GM08714 (cell line): Measurements from ENCODE around the gene PLCH1.

Experiments used
- H3K4me3 ChIP-seq: fragments of 200-500 bp; sonication (Bioruptor generic); 2 replicates; pipeline ENCODE4 v1.5.1; 2014; ENCODE audit warnings: mild to moderate bottlenecking, low read length, inconsistent platforms
- ZNF274 ChIP-seq: IDR thresholded peaks from 2 replicates; pipeline ENCODE4 v1.6.1; 2012; ENCODE audit warnings: mild to moderate bottlenecking, low read depth, low read length

The PLCH1 gene

DNA sequence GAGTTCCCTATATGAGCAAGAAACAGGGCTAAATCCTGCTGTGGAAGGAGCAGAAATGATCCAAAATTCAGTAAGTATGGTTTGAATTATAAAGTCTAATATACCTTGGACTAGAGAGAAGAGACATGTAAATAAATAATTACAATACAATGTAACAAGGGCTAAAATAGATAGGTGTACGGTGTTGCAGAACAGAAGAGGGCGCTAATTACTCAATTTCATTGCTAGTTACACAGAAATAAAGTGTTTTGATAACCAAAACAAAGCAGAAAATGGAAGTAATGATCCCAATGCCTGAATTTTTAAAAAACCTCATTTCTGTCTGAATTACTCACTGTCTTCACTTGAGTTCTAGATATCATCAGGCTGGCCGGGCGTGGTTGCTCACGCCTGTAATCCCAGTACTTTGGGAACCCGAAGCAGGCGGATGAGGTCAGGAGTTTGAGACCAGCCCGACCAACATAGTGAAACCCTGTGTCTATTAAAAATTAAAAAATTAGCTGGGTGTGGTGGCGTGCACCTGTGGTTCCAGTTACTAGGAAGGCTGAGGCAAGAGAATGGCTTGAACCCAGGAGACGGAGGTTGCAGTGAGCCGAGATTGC is 8.3 kb upstream of the PLCH1 start:
- TF ChIP-seq ZNF274, result no peak
- no peak overlapping the region for H3K4me3 ChIP-seq

DNA sequence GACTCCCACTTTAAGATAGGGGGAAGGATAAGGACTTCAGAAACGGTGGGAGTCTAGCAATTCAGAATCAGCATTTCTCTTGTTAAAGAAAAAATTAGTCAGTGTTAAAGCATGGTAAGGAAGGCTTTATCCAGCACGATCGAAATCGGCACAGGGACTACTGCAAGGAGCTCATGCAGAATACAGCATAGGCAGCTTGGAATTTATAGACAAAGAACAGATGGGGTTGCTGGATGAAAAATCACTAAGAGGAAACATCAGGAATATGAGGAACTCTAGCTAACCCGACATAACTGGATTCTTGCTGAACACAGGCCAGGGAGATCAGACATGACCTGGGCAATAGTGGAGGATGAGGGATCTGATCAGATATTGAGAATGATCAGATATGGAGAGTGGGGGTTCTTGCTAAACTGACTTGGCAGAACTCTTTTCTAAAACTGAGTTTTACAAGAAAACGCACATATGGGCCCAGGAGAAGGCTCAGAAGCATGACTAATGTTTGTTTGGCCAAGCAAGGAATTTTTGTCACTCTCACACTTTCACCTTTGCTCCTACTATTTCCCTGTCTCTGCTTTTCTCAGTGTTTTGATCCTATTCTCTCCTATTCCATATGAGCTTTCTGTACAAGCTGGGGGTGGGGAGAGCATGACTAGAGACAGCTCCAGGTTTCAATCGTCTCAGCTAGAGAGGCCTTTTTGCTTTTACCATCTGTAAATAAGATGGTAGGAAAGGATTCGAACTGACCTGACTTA is 3.9 kb upstream of the PLCH1 start:
- no peak for TF ChIP-seq ZNF274
- H3K4me3 ChIP-seq, result no peak overlapping the region

DNA sequence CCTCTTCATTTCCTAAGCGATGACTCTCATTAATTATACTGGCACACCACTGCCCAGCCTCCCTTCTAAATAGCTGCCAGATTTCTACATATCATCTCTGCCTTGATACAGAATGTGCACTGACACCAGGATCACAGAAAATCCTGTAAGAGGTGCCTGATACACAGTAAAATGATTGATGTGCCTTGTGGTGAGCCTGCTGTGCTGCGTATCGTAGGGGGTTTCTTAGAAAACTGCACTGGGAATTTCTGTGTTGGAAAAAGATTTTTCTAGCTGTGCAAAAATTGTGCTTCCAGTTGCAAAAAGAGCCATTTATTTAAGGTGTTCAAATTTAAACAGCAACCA is 3.0 kb upstream of the PLCH1 start:
- H3K4me3 ChIP-seq, result no peak overlapping the region
- TF ChIP-seq ZNF274, result no peak

DNA sequence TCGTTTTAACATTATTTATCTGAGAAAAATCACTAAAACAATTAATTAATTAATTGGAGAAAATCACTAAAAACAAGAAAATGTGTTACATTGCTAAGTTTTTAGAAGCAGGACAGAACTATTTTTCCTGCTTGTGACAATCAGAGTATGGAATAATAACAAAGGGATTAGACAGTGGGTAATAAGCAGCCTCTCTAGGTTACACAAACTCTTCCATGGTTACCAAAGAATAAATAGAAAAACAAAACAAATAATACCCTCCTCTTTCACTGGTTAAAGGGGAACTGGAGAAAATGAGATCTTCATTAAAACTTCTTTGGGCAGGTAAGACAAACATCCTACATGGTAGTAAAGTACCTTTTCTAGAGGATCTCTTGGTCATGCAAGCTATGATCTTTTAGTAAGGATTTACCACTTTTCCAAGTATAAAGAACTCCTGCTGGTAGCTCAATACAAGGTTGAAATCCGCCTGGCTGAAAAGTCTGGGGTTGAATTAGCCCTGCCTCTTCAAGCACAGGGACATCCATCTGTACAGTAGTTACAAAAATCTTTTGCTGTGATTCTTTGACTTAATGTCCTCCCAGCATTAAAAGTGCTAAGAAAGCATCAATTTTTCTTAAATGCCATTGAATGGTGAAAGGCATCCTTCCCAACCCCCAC is 2.5 kb upstream of the PLCH1 start:
- no peak overlapping the region for H3K4me3 ChIP-seq
- no peak for TF ChIP-seq ZNF274

DNA sequence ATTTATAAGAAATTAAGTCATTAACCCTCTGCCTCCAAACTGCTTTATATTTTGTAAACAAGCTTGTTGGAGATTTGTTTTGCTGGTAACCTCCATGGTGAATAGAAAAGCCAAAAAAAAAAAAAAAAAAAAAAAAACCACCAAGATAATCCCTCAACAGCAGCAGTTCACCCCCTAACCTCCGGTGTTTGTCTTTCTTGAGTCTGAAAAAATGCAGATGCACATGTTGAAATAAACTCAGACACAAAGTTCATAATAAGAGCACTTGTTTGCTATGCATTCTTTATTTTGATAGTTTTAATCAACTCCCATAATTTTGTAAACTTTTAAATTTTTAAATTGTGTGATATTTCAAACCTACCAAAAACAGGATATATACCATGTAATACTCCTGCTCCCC is 1.8 kb upstream of the PLCH1 start:
- H3K4me3 ChIP-seq, result no peak overlapping the region
- TF ChIP-seq ZNF274, result no peak

DNA sequence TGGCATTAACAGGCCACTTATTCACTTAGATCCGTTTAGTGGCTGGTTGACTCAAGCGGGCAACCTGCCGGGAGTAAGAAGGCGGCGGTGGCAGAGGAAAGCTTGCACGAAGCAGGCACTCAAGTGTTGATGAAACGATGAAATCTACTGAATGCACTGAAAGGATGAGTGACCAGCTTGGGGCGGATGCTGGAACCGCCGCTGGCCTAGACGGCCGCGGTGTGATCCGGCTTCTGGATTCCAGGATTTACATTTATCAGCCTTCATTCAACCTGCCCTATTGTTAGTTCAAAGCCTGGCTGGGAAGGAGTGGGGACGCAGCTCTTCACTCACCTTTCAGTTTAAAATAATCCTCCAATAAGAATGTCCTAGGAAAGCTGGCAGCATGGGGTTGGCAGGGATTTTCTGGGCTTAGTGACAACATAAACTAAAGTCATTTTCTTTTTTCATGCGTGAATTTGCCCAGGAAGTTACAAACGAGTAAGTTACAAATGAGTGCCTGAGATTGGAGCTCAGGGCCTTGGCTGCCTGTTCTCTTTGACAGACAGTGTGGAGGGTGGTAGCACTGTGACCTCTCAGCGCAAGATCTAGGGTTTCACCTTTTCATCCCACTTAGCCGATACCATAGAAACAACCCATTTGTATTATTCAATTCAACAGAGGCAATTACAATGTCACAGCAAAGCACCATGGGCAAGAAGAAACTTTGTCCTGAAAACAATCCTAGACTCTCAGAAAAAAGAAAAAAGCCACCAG is 1.1 kb upstream of the PLCH1 start:
- no peak overlapping the region for H3K4me3 ChIP-seq
- TF ChIP-seq ZNF274, result no peak

DNA sequence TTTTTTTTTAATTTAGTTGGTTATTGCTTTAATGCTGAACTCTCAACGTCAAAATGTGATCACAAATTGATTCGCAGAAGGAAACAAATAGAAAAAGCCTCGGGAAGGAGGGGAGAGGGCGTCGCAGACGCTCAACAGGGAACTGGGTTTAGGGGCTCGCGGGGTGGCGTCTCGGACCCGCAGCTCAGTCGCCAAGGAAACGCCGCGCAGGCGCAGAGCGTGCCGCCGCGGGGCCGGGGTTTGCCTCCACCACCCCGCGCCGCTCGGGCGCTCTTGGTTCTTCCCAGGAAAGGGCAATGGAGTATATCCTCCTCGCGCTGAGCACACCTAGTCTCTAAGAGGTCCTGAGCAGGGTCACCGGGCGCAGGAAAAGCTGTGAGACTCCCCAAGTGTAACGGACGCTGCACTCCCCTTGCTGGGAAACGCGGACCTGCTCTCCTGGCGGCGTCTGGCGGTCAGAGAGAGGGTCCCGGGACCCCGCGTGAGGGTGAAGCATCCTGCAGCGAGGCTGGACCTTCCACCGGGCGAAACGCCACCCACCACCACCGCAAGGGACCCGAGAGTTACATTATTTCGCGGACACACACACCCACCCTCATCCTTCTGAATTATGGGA is 753 bp downstream of the PLCH1 start:
- H3K4me3 ChIP-seq, result peak overlapping the region; percentile 65
- no peak for TF ChIP-seq ZNF274

DNA sequence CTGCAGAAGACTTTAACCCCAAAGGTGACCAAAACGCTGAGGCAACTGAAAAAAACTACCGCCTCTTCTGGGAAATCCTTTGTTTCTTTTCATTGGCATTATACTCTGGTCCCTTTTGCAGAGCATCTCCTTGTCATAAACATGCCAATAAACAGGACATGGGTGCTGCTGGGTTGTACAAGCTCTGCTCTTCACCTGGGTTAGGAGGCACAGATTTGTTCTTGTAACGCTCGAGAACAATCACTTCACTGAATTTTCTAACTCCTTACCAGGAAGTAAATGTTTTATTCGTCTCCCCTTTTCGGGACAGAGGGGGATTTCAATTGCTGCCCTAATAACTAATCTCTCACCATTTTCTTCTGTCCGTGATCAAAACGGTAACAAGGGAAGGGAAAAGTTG is 1.3 kb downstream of the PLCH1 start:
- TF ChIP-seq ZNF274, result no peak
- peak overlapping the region; percentile 65 for H3K4me3 ChIP-seq

DNA sequence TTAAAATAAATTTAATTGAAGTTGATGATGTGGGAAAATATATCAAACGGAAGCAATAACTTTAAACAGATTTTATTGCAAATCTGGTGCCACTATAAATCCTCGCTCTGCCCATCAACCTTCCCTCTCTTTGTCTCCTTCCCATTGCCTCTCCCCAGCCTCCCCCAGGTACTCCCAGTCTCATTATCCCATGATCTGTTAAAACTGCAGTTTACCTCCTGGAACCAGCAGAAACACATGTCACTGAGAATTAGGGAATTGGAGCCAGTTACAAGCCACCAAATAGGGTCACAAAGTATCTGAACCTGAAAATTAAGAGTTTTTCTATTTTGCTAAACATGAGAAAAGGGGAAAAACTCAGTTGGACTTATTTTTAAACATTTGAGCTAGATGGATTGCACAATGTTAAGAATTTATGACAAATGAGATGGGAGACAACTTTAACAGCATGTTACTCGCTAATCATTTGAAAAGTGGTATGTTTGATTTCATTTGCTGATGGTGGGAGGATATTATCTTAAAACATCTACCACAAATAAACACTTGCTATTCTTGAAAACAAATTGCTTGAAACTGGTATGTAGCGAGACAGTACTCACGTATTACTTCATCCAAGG is 2.4 kb downstream of the PLCH1 start:
- H3K4me3 ChIP-seq, result no peak overlapping the region
- TF ChIP-seq ZNF274, result no peak

DNA sequence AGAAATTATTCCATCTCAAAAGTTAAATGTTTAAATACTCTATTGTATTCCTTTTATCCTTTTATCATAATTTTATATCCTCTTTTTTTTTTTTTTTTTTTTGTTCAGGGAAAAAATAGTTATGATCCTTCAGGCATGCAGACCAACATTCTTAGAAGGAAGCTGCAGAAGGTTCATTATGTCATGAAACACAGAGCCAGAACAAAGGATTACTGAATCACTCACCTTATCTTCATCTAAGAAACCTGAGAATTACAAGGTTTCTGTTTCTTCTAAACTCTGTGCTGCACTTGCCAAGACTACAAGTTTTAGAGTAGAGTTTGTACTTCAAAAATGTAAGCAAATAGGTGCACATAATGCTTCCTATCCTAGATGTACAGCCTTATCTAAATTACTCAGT is 3.3 kb downstream of the PLCH1 start:
- no peak for TF ChIP-seq ZNF274
- no peak overlapping the region for H3K4me3 ChIP-seq

DNA sequence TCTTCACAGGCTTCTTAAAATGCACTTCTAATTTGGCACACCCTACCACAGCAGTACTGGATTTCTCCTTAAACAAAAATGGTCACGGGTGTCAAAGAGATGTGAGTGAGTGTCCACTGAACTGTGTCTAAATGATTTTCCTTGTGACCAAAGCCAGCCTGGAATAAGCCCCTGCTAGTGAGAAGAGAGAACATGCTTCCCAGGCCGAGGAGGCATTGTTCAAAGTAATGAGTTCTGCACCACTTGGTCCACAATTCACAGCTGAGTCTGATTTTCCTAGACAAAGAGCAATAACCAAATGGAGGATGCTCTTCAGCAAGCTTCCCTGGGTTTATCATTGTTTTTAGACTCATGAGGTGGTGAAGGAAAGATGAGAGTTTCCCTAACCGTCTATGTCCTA is 3.8 kb downstream of the PLCH1 start:
- no peak overlapping the region for H3K4me3 ChIP-seq
- no peak for TF ChIP-seq ZNF274

DNA sequence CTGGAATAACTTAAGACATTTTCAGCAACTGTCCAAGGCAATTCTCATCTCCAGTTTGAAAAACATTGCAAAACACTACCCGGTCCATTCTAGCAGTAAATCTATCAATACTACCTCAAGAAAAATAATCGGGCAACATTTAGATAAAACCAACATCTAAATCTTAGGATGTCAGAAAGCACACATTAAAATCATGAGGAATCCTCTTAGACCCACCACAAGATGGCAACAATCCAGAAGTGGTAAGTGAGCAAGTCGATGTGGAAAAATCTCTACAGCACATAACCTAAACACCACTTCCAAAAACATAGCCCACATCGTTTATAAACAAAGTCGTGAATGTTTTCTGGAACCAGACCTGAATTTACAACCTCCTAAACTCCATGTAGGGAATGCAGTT is 5.7 kb downstream of the PLCH1 start:
- no peak overlapping the region for H3K4me3 ChIP-seq
- no peak for TF ChIP-seq ZNF274

DNA sequence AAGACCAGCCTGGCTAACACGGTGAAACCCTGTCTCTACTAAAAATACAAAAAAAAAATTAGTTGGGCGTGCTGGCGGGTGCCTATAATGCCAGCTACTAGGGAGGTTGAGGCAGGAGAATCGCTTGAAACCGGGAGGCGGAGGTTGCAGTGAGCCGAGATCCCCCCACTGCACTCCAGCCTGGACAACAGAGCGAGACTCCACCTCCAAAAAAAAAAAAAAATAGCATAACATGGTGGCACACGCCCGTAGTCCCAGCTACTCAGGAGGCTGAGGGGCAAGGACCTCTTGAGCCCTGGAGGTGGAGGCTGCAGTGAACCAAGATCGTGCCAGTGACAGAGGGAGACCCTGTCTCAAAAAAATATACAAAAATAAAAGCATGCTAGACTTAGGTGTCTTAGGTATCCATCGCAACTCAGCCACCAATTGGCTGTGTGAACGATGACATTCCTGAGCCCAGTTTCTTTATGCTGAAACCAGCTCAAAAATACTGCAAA is 6.2 kb downstream of the PLCH1 start:
- TF ChIP-seq ZNF274, result no peak
- H3K4me3 ChIP-seq, result no peak overlapping the region
